Measurements from ENCODE around the gene RPS14. TPM values are rescaled to one million over a fixed set of nuclear protein-coding genes. Genes with fewer than 3 reads are reported as not detected.

RPS14 gene
- total and polyA plus RNA-seq, 9 of the 15 experiments (the other 6 are each of a cell fraction or from before 2014, with no cell fraction given), result 1,824 to 5,983 (median 3,017) TPM

DNA sequence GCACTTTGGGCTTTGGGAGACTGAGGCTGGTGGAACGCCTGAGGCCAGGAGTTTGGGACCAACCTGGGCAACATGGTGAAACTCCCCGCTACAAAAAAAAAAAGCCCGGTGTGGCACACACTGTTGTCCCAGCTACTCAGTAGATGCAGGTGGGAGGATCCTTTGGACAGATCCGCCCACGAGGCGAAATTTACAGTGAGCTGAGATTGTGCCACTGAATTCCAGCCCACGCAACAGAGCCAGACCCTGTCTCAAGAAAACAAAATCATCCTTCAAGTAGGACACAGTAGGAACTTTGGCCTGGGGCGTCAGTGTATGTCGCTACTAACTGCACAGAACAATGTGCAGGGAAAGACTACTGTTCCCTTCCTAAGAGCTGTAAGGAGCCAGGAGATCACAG lies 4.8 kb downstream of the RPS14 start:
- WGBS (ENCODE audit: insufficient coverage, low coverage, missing lambda C conversion rate), result 90% methylated on average over 9 of the region's 9 CpGs
- ChIA-PET CTCF (ENCODE audit: low intra/inter-chr PET ratio) (no interaction called here), POLR2A (interaction anchor here (0.7 to 3.7 kb wide), 7 partner anchors 9 to 646 kb away, joined by 3 to 17 read pairs (median 3); no protein-coding TSS in a partner anchor)
- no peaks in the 10 kb centered on the region for H3K9me1 ChIP-seq (ENCODE audit: control insufficient read depth, insufficient read depth, low read length)
- ATAC-seq (no peak), DNase-seq (ENCODE audit: extremely low read depth in 1 of 4, low spot score in 3 of 4) (no peak), FAIRE-seq (no peak)
- no peak overlapping the region for H2AFZ ChIP-seq (ENCODE audit: low read depth, low read length)
- TF ChIP-seq FOXJ2 (tag; IDR thresholded peaks at IDR 0.05), result no peak
- no peak for TF ChIP-seq MIER1 (IDR thresholded peaks at IDR 0.05; ENCODE audit: low read depth)
- no peak for TF ChIP-seq ZNF3 (CRISPR knock-in tag; IDR thresholded peaks at IDR 0.05)
- 0 out of 2 replicates have a peak, but pooled peaks have one; percentile 3 for TF ChIP-seq RBFOX2 (IDR thresholded peaks at IDR 0.05; ENCODE audit: low read depth, low read length)
- TF ChIP-seq BRD9 (IDR thresholded peaks at IDR 0.05; ENCODE audit: low read depth, partially characterized antibody), result no peak
- peak; percentile 17; the same call in 1 of the 2 replicates for TF ChIP-seq EGR1 (conservative IDR thresholded peaks at IDR 0.05)
- no peak for TF ChIP-seq ZNF124 (CRISPR knock-in tag; IDR thresholded peaks at IDR 0.05)
- no peak for TF ChIP-seq ZMIZ1 (IDR thresholded peaks at IDR 0.05; ENCODE audit: low read depth in 2 of 2, low read length in 2 of 2)
- no peak for TF ChIP-seq ELF1 (tag; IDR thresholded peaks at IDR 0.05)
- peaks cover 65% of the 10 kb centered on the region for H3K36me3 ChIP-seq (ENCODE audit: control insufficient read depth, insufficient read depth, low read length)
- intact Hi-C loops (cut with micrococcal nuclease), result no loop called here
- no peaks in the 10 kb centered on the region for H3K27me3 ChIP-seq (ENCODE audit: control insufficient read depth in 2 of 2, insufficient read depth in 2 of 2, low read length in 2 of 2)
- H3K9me3 ChIP-seq (replicated peaks; ENCODE audit: control insufficient read depth, insufficient read depth, low read depth, low read length), result no peaks in the 10 kb centered on the region
- H3K79me2 ChIP-seq (ENCODE audit: control insufficient read depth, insufficient read depth, low read length), result peaks cover 40% of the 10 kb centered on the region
- BruUV-seq (replicated peaks), result no TSS peak
- peaks cover 11 to 21% of the 10 kb centered on the region in 2 experiments; a peak in 4 of 5 replicates for H3K4me1 ChIP-seq (replicated peaks in 1 of 2; ENCODE audit: control insufficient read depth in 2 of 2, insufficient read depth in 2 of 2, low read length in 2 of 2)
- in situ Hi-C loops (cut with MboI), result no loop called here
- H3K4me3 ChIP-seq, result no peak overlapping the region
- no peak overlapping the region for H3K4me2 ChIP-seq (ENCODE audit: insufficient read depth, low read length)
- H4K20me1 ChIP-seq (replicated peaks; ENCODE audit: control insufficient read depth, insufficient read depth, low read length), result peaks cover 38% of the 10 kb centered on the region
- no peak overlapping the region for H3K9ac ChIP-seq (ENCODE audit: insufficient read depth in 1 of 2, low read depth in 2 of 2, low read length in 2 of 2)
- H3K27ac ChIP-seq (ENCODE audit: extremely low read depth, low read depth, low read length), result no peak overlapping the region
